Uterine smooth muscle cell (primary cell): ENCODE data around the gene MEMO1. TPM values are rescaled to one million over a fixed set of nuclear protein-coding genes. Genes with fewer than 3 reads are reported as not detected.

Source experiments
- total RNA-seq: library from RNA; depleted of rRNA; stranded (reverse); fragments of >200 nt; gene quantifications from 2 replicates; pipeline ENCODE4 v1.2.3, GENCODE V29; 2014

The MEMO1 gene
- 32.7 and 39.7 TPM in 2 replicates for total RNA-seq

GRCh38 chr2:32010670-32011484 is at the start of gene MEMO1:
Gene MEMO1 (minus strand): TSS chr2:32011008. CDS start chr2:32010247, 761 bp downstream.

GRCh38 chr2:32039447-32040219 is 28.8 kb upstream of the MEMO1 start, which contains the start of gene DPY30:
Gene DPY30 (minus strand): TSS chr2:32039805. CDS start chr2:32039456, 349 bp downstream.

Other genes starting within 250 kb of the MEMO1 start
- gene DPY30, start 28.8 kb upstream of the MEMO1 start, total RNA-seq: 54.9 and 79.8 TPM in 2 replicates
- gene SPAST, start 52.5 kb upstream of the MEMO1 start, total RNA-seq: 16.6 and 25.4 TPM in 2 replicates
- 23.7 and 25.9 TPM in 2 replicates for gene SLC30A6, start 154.9 kb upstream of the MEMO1 start, total RNA-seq